HG02981 (cell line): ENCODE data around the gene TIGD4.

Experiments
- ATAC-seq: cut with Tn5 transposase; IDR thresholded peaks from one replicate; pipeline ENCODE4 v1.9.1; 2021; ENCODE audit warnings: mild to moderate bottlenecking, moderate library complexity; ENCODE audit not compliant: unreplicated experiment

The TIGD4 gene

GRCh38 chr4:152727784-152728183 is 51.7 kb downstream of the TIGD4 start:
- no peak for ATAC-seq

- no peak for ATAC-seq
These were observed 55.0 kb downstream of the TIGD4 start for GRCh38 chr4:152724494-152724893.

- ATAC-seq = no peak
These were observed 56.3 kb downstream of the TIGD4 start for GRCh38 chr4:152723236-152723635.

- no peak for ATAC-seq
These were observed 59.6 kb downstream of the TIGD4 start for GRCh38 chr4:152719801-152720556.
